PC-9 (cell line): ENCODE measurements around the gene FBXO2.

Experiments
- CTCF ChIP-seq: fragments of 200-600 bp; sonication (generic); conservative IDR thresholded peaks from 2 replicates; pipeline ENCODE4 v1.6.1; 2017; ENCODE audit warnings: mixed run types, antibody characterized with exemption, mild to moderate bottlenecking, moderate library complexity
- EZH2 ChIP-seq: fragments of 200-600 bp; sonication (generic); IDR thresholded peaks from 2 replicates; pipeline ENCODE4 v1.8.0; 2017; ENCODE audit warnings: antibody characterized with exemption, low read depth

- TF ChIP-seq EZH2 (no peak), CTCF (no peak)
Observed at GRCh38 chr1:11653861-11654136, 430 bp downstream of the FBXO2 start.
